K562 (cell line): ENCODE data around the gene PTPRR. TPM values are rescaled to one million over a fixed set of nuclear protein-coding genes. Genes with fewer than 3 reads are reported as not detected.

Experiments
- ATAC-seq: fragments of 200-7000 bp; cut with Tn5 transposase; 3 replicates; pipeline ENCODE4 v1.9.1; 2020; ENCODE audit warnings: moderate library complexity
- BruUV-seq: library from RNA; stranded (reverse); fragments of 400-500 nt; replicated peaks from 2 replicates; lab custom pipeline; 2021; lab: Mats Ljungman, UMichigan
- CTCF ChIA-PET: fragments of 300-600 bp; formaldehyde crosslinking; extraction: SDS; loops from one replicate; lab custom pipeline; 2021; ENCODE audit warnings: low intra/inter-chr PET ratio; lab: Yijun Ruan, JAX
- POLR2A ChIA-PET: fragments of 300-600, 350-650 bp; sonication (Branson Sonifier 250); formaldehyde crosslinking; extraction: SDS; loops from one replicate; lab custom pipeline; 2021; ENCODE audit warnings: antibody characterized with exemption, inconsistent platforms; lab: Yijun Ruan, JAX
- DNase-seq, 4 experiments: peaks; one replicate each; pipeline versions ENCODE4 v3.0.0 to v3.0.0-alpha.2; 2011 to 2018; ENCODE audit warnings: low spot score in 3 of 4, mixed read lengths in 3 of 4; ENCODE audit errors: extremely low read depth in 1 of 4
- FAIRE-seq: peaks from 2 replicates; lab custom pipeline; 2011; peaks lifted over from hg19 to GRCh38; lab: Jason Lieb, UNC
- H2AFZ ChIP-seq: 2 replicates; pipeline ENCODE4 v1.6.0; 2011; ENCODE audit warnings: low read depth, low read length, control low read depth, inconsistent platforms
- H3K27ac ChIP-seq: fragments of 200-600 bp; 3 replicates; pipeline ENCODE4 v1.8.0; 2011; ENCODE audit warnings: low read depth, mild to moderate bottlenecking, control low read depth, inconsistent platforms, low read length, moderate library complexity, mixed read lengths; ENCODE audit errors: extremely low read depth
- H3K27me3 ChIP-seq, 2 experiments: fragments of 300-600 bp in 1 of 2; 2 replicates in 1 of 2; 3 replicates in 1 of 2; pipeline versions ENCODE4 v1.6.0 to v1.8.0; 2011; ENCODE audit warnings: inconsistent platforms in 2 of 2, low read length in 2 of 2, mild to moderate bottlenecking in 1 of 2, mixed read lengths in 1 of 2, moderate library complexity in 1 of 2; ENCODE audit not compliant: control insufficient read depth in 2 of 2, insufficient read depth in 2 of 2
- H3K36me3 ChIP-seq: fragments of 300-600 bp; 3 replicates; pipeline ENCODE4 v1.8.0; 2011; ENCODE audit warnings: mild to moderate bottlenecking, low read length, inconsistent platforms; ENCODE audit not compliant: control insufficient read depth, insufficient read depth
- H3K4me1 ChIP-seq, 2 experiments: fragments of 200-600 bp in 1 of 2; replicated peaks in 1 of 2; 2 replicates in 1 of 2; 3 replicates in 1 of 2; pipeline versions ENCODE4 v1.5.1 to v1.8.0; 2011; ENCODE audit warnings: inconsistent platforms in 2 of 2, low read length in 2 of 2, mild to moderate bottlenecking in 1 of 2, mixed read lengths in 1 of 2, moderate library complexity in 1 of 2; ENCODE audit not compliant: control insufficient read depth in 2 of 2, insufficient read depth in 2 of 2
- H3K4me2 ChIP-seq: 2 replicates; pipeline ENCODE4 v1.6.1; 2011; ENCODE audit warnings: low read length, control low read depth, inconsistent platforms, mixed read lengths; ENCODE audit not compliant: insufficient read depth
- H3K4me3 ChIP-seq: fragments of 200-600 bp; sonication (generic), shearing (Covaris generic); 2 replicates; pipeline ENCODE4 v1.5.1; 2016; ENCODE audit warnings: control low read depth, inconsistent platforms
- H3K79me2 ChIP-seq: fragments of 200-600 bp; 3 replicates; pipeline ENCODE4 v1.8.0; 2011; ENCODE audit warnings: low read length, inconsistent platforms; ENCODE audit not compliant: control insufficient read depth, insufficient read depth
- H3K9ac ChIP-seq, 2 experiments: 2 replicates each; pipeline versions ENCODE4 v1.6.0 to v1.6.1; 2011; ENCODE audit warnings: low read depth in 2 of 2, low read length in 2 of 2, control low read depth in 1 of 2, inconsistent platforms in 1 of 2, mild to moderate bottlenecking in 1 of 2, mixed read lengths in 1 of 2; ENCODE audit not compliant: insufficient read depth in 1 of 2
- H3K9me1 ChIP-seq: one replicate; pipeline ENCODE4 v1.6.0; 2011; ENCODE audit warnings: inconsistent platforms, mild to moderate bottlenecking, low read length, moderate library complexity; ENCODE audit not compliant: control insufficient read depth, insufficient read depth
- H3K9me3 ChIP-seq: replicated peaks from 2 replicates; pipeline ENCODE4 v1.5.1; 2011; ENCODE audit warnings: low read depth, low read length, inconsistent platforms; ENCODE audit not compliant: control insufficient read depth, insufficient read depth
- H4K20me1 ChIP-seq: replicated peaks from 2 replicates; pipeline ENCODE4 v1.6.1; 2011; ENCODE audit warnings: low read length, inconsistent platforms, mixed read lengths; ENCODE audit not compliant: control insufficient read depth, insufficient read depth
- E2F4 ChIP-seq: sonication (generic); formaldehyde crosslinking; IDR thresholded peaks from 2 replicates; pipeline ENCODE4 v1.8.0; 2022; ENCODE audit warnings: mild to moderate bottlenecking, low read depth, missing genetic modification reagents
- FOSL1 ChIP-seq: fragments of 200-800 bp; sonication (Bioruptor generic); conservative IDR thresholded peaks from 2 replicates; pipeline ENCODE4 v1.6.1; 2016; ENCODE audit warnings: missing genetic modification characterization, missing compliant biosample characterization
- MYBL2 ChIP-seq, 2 experiments: fragments of 450-650 bp in 1 of 2; sonication (generic) in 1 of 2; formaldehyde crosslinking in 1 of 2; IDR thresholded peaks; 2 replicates each; pipeline versions ENCODE4 v1.6.1 to v1.8.1; 2017 to 2022; ENCODE audit warnings: borderline replicate concordance in 1 of 2, inconsistent platforms in 1 of 2, low read depth in 1 of 2, mild to moderate bottlenecking in 1 of 2, missing genetic modification reagents in 1 of 2, moderate library complexity in 1 of 2
- SIRT6 ChIP-seq: IDR thresholded peaks from one replicate; pipeline ENCODE4 v1.6.1; 2012; ENCODE audit warnings: low read depth, mild to moderate bottlenecking, control low read depth, inconsistent platforms, low read length, moderate library complexity
- TEAD2 ChIP-seq: fragments of 450-650 bp; IDR thresholded peaks from 2 replicates; pipeline ENCODE4 v1.6.1; 2016; ENCODE audit warnings: missing genetic modification characterization, control low read depth, missing compliant biosample characterization
- ZNF316 ChIP-seq: fragments of 450-650 bp; IDR thresholded peaks from 2 replicates; pipeline ENCODE4 v1.6.1; 2016
- ZNF584 ChIP-seq: fragments of 200-800 bp; sonication (Bioruptor generic); IDR thresholded peaks from 2 replicates; pipeline ENCODE4 v1.6.1; 2016; ENCODE audit warnings: low read depth, mild to moderate bottlenecking, missing genetic modification characterization, missing compliant biosample characterization
- ZNF589 ChIP-seq: fragments of 200-800 bp; sonication (Bioruptor generic); IDR thresholded peaks from 2 replicates; pipeline ENCODE4 v1.6.1; 2016; ENCODE audit warnings: low read depth, missing genetic modification characterization, missing compliant biosample characterization
- WGBS: fragments of 100-300 bp; shearing (Covaris generic); methylation state at CpG from one replicate; pipeline ENCODE4 v1.1.6; 2016; ENCODE audit warnings: low coverage, mixed read lengths; ENCODE audit not compliant: insufficient coverage; ENCODE audit errors: missing lambda C conversion rate; 5-methylcytosine and 5-hydroxymethylcytosine counted together
- in situ Hi-C: fragments of 300-500 bp; cut with MboI; formaldehyde crosslinking; loops from 4 replicates; pipeline ENCODE4 v1.15.0; 2018; ENCODE audit warnings: inconsistent platforms, mixed read lengths
- intact Hi-C: fragments of 100-400 bp; cut with micrococcal nuclease; formaldehyde crosslinking; loops from 2 replicates; pipeline ENCODE4 v1.14.2; 2022
- polyA plus RNA-seq, 8 experiments: library from polyadenylated mRNA; depleted of rRNA in 4 of 8; stranded (reverse) in 5 of 8; unstranded in 3 of 8; fragments of >200 nt; fragmentation: Nextera tagmentation in 2 of 8; fragmentation: Illumina TruSeq in 1 of 8; extraction: Ambion mirVana in 2 of 8; extraction: Trizol in 1 of 8; gene quantifications; 2 replicates each; pipeline versions ENCODE4 v1.2.1 to v1.2.3, GENCODE V29; 2011 to 2014; ENCODE audit warnings: inconsistent platforms in 1 of 8, missing spikeins in 1 of 8
- total RNA-seq, 7 experiments: library from RNA; depleted of rRNA in 6 of 7; stranded (reverse); fragments of >200 nt in 6 of 7; fragmentation: Illumina TruSeq in 2 of 7; extraction: Trizol in 2 of 7; gene quantifications; 2 replicates each; pipeline versions ENCODE4 v1.2.1 to v1.2.3, GENCODE V29; 2011 to 2021; ENCODE audit warnings: low replicate concordance in 1 of 7

PTPRR gene
- total and polyA plus RNA-seq, 9 of the 15 experiments (the other 6 are each of a cell fraction or from before 2014, with no cell fraction given) = 6.6 to 41.7 (median 12.3) TPM

GRCh38 chr12:70936203-70936813, 15.8 kb upstream of the PTPRR start:
- DNase-seq = no peak
- no peak for FAIRE-seq
- Histone ChIP-seq H4K20me1 (no peaks in the 10 kb centered on the region), H3K9me3 (no peaks in the 10 kb centered on the region), H3K36me3 (no peaks in the 10 kb centered on the region), H3K9me1 (no peaks in the 10 kb centered on the region), H3K4me1 (no peaks in the 10 kb centered on the region), H3K4me2 (no peak overlapping the region), H3K79me2 (no peaks in the 10 kb centered on the region), H3K27ac (no peak overlapping the region), H3K27me3 (no peaks in the 10 kb centered on the region), H3K4me3 (no peak overlapping the region), H2AFZ (no peak overlapping the region), H3K9ac (no peak overlapping the region)
- ATAC-seq = no peak
- no peak for TF ChIP-seq SIRT6
- TF ChIP-seq ZNF316 = peak; percentile 45
- no peak for TF ChIP-seq ZNF584 (CRISPR knock-in tag)
- TF ChIP-seq ZNF589 (CRISPR knock-in tag) = no peak
- peak; percentile 64 for TF ChIP-seq FOSL1
- no peak for TF ChIP-seq MYBL2 (IDR thresholded peaks at IDR 0.05; ENCODE audit: low read depth)
- TF ChIP-seq MYBL2 (CRISPR knock-in tag; IDR thresholded peaks at IDR 0.05; ENCODE audit: borderline replicate concordance) = no peak
- no peak for TF ChIP-seq TEAD2 (tag)
- TF ChIP-seq E2F4 (CRISPR knock-in tag) = no peak
- intact Hi-C loops (no loop called here), in situ Hi-C loops (no loop called here)
- ChIA-PET CTCF (no interaction called here), POLR2A (no interaction called here)
- 0% methylated on average over 3 of the region's 3 CpGs for WGBS
- BruUV-seq = no TSS peak
